B cell (primary cell): ENCODE data around the gene HMOX2. TPM values are rescaled to one million over a fixed set of nuclear protein-coding genes. Genes with fewer than 3 reads are reported as not detected.
A peak's percentile ranks its signal among the peaks of the same experiment; 100 is the strongest.

ENCODE experiments used
- ATAC-seq: fragments of 200-7000 bp; cut with Tn5 transposase; one replicate; pipeline ENCODE4 v1.10.0; 2021; ENCODE audit warnings: low read depth, mild to moderate bottlenecking, moderate number of reproducible peaks, moderate library complexity
- CTCF ChIA-PET: fragments of 350-600 bp; sonication (Branson Sonifier 250); formaldehyde crosslinking; loops from one replicate; lab custom pipeline; 2021; ENCODE audit warnings: antibody characterized with exemption, inconsistent platforms; lab: Charles Lee
- POLR2A ChIA-PET: fragments of 350-600 bp; sonication (Branson Sonifier 250); formaldehyde crosslinking; loops from one replicate; lab custom pipeline; 2021; ENCODE audit warnings: antibody characterized with exemption; lab: Charles Lee
- DNase-seq: peaks from one replicate; pipeline ENCODE4 v3.0.0; 2013
- H2AFZ ChIP-seq: 2 replicates; pipeline ENCODE4 v1.6.1; 2012; ENCODE audit warnings: mild to moderate bottlenecking, low read depth, low read length; ENCODE audit not compliant: insufficient read depth, poor library complexity, severe bottlenecking
- H3K27ac ChIP-seq, 2 donors: 1 replicate in 1 of 2; 2 replicates in 1 of 2; pipeline ENCODE4 v1.5.1; 2012 to 2013; ENCODE audit warnings: low read length in 2 of 2, mild to moderate bottlenecking in 2 of 2, moderate library complexity in 1 of 2
- H3K27me3 ChIP-seq, 4 experiments: fragments of 200-600 bp in 1 of 4; sonication (generic) in 1 of 4; replicated peaks in 1 of 4; 1 replicate in 2 of 4; 2 replicates in 2 of 4; pipeline versions ENCODE4 v1.6.1 to v1.7.0; 2013 to 2016; ENCODE audit warnings: low read length in 3 of 4, mild to moderate bottlenecking in 2 of 4, mixed read lengths in 1 of 4, moderate library complexity in 1 of 4; ENCODE audit not compliant: insufficient read depth in 4 of 4, control insufficient read depth in 3 of 4; ENCODE audit errors: control extremely low read depth in 1 of 4
- H3K36me3 ChIP-seq, 2 experiments: replicated peaks in 1 of 2; 1 replicate in 1 of 2; 2 replicates in 1 of 2; pipeline versions ENCODE4 v1.6.1 to v1.7.1; 2013; ENCODE audit warnings: low read length in 1 of 2; ENCODE audit not compliant: insufficient read depth in 2 of 2, control insufficient read depth in 1 of 2; ENCODE audit errors: control extremely low read depth in 1 of 2, extremely low read depth in 1 of 2
- H3K4me1 ChIP-seq, 2 donors: fragments of 200-600 bp in 1 of 2; sonication (generic) in 1 of 2; 1 replicate in 1 of 2; 2 replicates in 1 of 2; pipeline versions ENCODE4 v1.5.1 to v1.6.1; 2013 to 2017; ENCODE audit warnings: low read length in 2 of 2; ENCODE audit not compliant: control insufficient read depth in 2 of 2, insufficient read depth in 2 of 2
- H3K4me2 ChIP-seq: replicated peaks from 2 replicates; pipeline ENCODE3; 2012; ENCODE audit warnings: mild to moderate bottlenecking, low read depth, low read length; ENCODE audit not compliant: poor library complexity, severe bottlenecking
- H3K4me3 ChIP-seq, 5 experiments: fragments of 200-600 bp in 1 of 5; sonication (generic) in 1 of 5; 1 replicate in 3 of 5; 2 replicates in 2 of 5; pipeline versions ENCODE4 v1.5.1 to v1.7.0; 2011 to 2016; ENCODE audit warnings: low read length in 4 of 5, mild to moderate bottlenecking in 4 of 5, low read depth in 2 of 5, control low read depth in 1 of 5, moderate library complexity in 1 of 5; ENCODE audit not compliant: insufficient read depth in 1 of 5; ENCODE audit errors: control extremely low read depth in 1 of 5, extremely low read depth in 1 of 5
- H3K79me2 ChIP-seq: fragments of 200-600 bp; sonication (generic); one replicate; pipeline ENCODE4 v1.6.0; 2016; ENCODE audit warnings: low read length; ENCODE audit not compliant: control insufficient read depth, insufficient read depth
- H3K9ac ChIP-seq: fragments of 200-600 bp; sonication (generic); 2 replicates; pipeline ENCODE4 v1.6.1; 2017; ENCODE audit warnings: mild to moderate bottlenecking, low read length, moderate library complexity
- H3K9me3 ChIP-seq, 3 donors: one replicate each; pipeline versions ENCODE4 v1.6.1 to v1.7.1; 2013; ENCODE audit warnings: low read length in 2 of 3; ENCODE audit not compliant: control insufficient read depth in 2 of 3, insufficient read depth in 1 of 3; ENCODE audit errors: control extremely low read depth in 1 of 3
- H4K20me1 ChIP-seq: 2 replicates; pipeline ENCODE4 v1.6.0; 2012; ENCODE audit warnings: mild to moderate bottlenecking, low read length; ENCODE audit not compliant: insufficient read depth, control insufficient read depth, poor library complexity, severe bottlenecking
- H3K27ac Mint-ChIP-seq: one replicate; pipeline ENCODE4 v1.8.0; 2021; ENCODE audit warnings: mixed read lengths
- H3K27me3 Mint-ChIP-seq: one replicate; pipeline ENCODE4 v1.8.0; 2021; ENCODE audit warnings: mixed read lengths
- H3K4me1 Mint-ChIP-seq: one replicate; pipeline ENCODE4 v1.8.0; 2021; ENCODE audit warnings: mixed read lengths
- H3K4me3 Mint-ChIP-seq: one replicate; pipeline ENCODE4 v1.8.0; 2021; ENCODE audit warnings: mixed read lengths
- H3K9me3 Mint-ChIP-seq: one replicate; pipeline ENCODE4 v1.8.0; 2022; ENCODE audit warnings: mixed read lengths; ENCODE audit not compliant: insufficient read depth
- EZH2 ChIP-seq: IDR thresholded peaks from 2 replicates; pipeline ENCODE4 v1.6.1; 2012; ENCODE audit warnings: borderline replicate concordance, low read depth, mild to moderate bottlenecking, moderate library complexity, low read length; ENCODE audit not compliant: insufficient read depth, poor library complexity, severe bottlenecking
- WGBS: methylation state at CpG from one replicate; pipeline ENCODE4 v1.1.5; 2013; ENCODE audit warnings: missing lambda C conversion rate; ENCODE audit not compliant: insufficient coverage; 5-methylcytosine and 5-hydroxymethylcytosine counted together
- intact Hi-C: fragments of 100-400 bp; cut with micrococcal nuclease; formaldehyde crosslinking; loops from one replicate; pipeline ENCODE4 v1.10.0; 2022
- polyA plus RNA-seq: library from polyadenylated mRNA; depleted of rRNA; stranded (reverse); fragments of >200 nt; gene quantifications from 2 replicates; pipeline ENCODE4 v1.2.3, GENCODE V29; 2012
- total RNA-seq, 2 donors: library from RNA; stranded (reverse); fragments of 120-200 nt in 1 of 2; gene quantifications; 1 replicate in 1 of 2; 2 replicates in 1 of 2; pipeline versions ENCODE4 v1.2.3 to v1.2.4, GENCODE V29; 2013 to 2022
- TF ChIP-seq, protein P1 (sequence below): fragments of 200-600 bp; IDR thresholded peaks from one replicate; pipeline ENCODE4 v1.8.0; 2022; ENCODE audit warnings: antibody characterized with exemption, mild to moderate bottlenecking

Gene HMOX2
- total and polyA plus RNA-seq, 2 donors (not counting 1 experiment from before 2014, with no cell fraction given) = 36.5 to 39.0 TPM

DNA sequence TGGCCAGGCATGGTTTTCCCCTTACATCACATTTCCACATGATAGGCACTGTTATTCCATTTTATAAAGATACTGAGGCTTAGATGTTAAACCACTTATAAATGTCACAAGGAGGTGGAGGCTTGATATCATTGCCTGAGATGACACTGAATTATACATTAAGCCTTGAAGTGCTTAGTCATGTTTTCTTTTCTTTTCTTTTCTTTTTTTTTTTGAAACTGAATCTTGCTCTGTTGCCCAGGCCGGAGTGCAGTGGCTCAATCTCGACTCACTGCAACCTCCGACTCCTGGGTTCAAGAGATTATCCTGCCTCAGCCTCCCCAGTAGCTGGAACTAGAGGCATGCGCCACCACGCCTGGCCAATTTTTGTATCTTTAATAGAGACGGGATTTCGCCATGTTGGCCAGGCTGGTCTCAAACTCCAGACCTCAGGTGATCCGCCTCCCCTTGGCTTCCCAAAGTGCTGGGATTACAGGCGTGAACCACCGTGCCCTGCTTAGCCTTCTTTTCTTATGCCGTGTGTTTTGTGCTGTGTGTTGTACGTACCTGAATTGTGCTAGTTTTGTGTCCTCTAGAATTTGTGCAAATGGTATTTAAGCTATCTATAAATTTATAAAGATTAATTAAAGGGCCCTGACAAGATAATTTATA lies 49.4 kb upstream of the HMOX2 start:
- Histone ChIP-seq H4K20me1 (peaks cover 3% of the 10 kb centered on the region), H2AFZ (no peak overlapping the region), H3K27ac (peak overlapping the region in 1 of 2 donors; percentile 93), H3K9me3 (no peaks in the 10 kb centered on the region), H3K4me3 (peak overlapping the region in 1 of 5 experiments; percentile 84), H3K4me1 (peaks cover 14 to 20% of the 10 kb centered on the region in 2 donors), H3K4me2 (peak overlapping the region; percentile 81), H3K27me3 (no peaks in the 10 kb centered on the region), H3K36me3 (peaks cover 3 to 9% of the 10 kb centered on the region in 2 experiments), H3K9ac (peak overlapping the region; percentile 94), H3K79me2 (peaks cover 58% of the 10 kb centered on the region)
- CTCF ChIA-PET = interaction anchor here (0.9 kb wide), 1 partner anchor 114 kb away, joined by 5 read pairs; no protein-coding TSS in a partner anchor
- DNase-seq (no peak), ATAC-seq (no peak)
- WGBS = 95% methylated on average over 7 of the region's 12 CpGs
- Mint-ChIP-seq H3K4me1 (peaks cover 25% of the 10 kb centered on the region), H3K27me3 (no peaks in the 10 kb centered on the region), H3K4me3 (peak overlapping the region; percentile 97), H3K9me3 (no peaks in the 10 kb centered on the region), H3K27ac (peak overlapping the region; percentile 100)
- POLR2A ChIA-PET = no interaction called here
- intact Hi-C loops = no loop called here
- no peak for TF ChIP-seq EZH2
- TF ChIP-seq, protein P1, sequence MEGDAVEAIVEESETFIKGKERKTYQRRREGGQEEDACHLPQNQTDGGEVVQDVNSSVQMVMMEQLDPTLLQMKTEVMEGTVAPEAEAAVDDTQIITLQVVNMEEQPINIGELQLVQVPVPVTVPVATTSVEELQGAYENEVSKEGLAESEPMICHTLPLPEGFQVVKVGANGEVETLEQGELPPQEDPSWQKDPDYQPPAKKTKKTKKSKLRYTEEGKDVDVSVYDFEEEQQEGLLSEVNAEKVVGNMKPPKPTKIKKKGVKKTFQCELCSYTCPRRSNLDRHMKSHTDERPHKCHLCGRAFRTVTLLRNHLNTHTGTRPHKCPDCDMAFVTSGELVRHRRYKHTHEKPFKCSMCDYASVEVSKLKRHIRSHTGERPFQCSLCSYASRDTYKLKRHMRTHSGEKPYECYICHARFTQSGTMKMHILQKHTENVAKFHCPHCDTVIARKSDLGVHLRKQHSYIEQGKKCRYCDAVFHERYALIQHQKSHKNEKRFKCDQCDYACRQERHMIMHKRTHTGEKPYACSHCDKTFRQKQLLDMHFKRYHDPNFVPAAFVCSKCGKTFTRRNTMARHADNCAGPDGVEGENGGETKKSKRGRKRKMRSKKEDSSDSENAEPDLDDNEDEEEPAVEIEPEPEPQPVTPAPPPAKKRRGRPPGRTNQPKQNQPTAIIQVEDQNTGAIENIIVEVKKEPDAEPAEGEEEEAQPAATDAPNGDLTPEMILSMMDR = no peak

DNA sequence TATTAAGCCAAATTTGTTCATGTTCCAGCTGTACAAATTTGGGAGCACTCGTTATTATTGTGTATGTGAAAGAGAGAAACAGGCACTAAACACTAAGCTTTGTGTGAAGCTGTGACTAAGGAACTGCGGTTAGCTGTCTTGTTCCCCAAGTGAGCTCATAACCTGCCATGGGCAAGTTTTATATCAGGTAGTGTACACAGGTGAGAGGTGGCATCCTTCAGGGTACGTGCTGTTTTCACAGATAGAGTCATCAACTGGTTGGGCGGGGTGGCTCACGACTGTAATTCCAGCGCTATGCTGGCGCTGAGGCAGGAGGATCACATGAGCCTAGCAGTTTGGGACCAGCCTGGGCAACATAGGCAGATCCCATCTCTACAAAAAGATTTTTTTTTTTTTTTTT lies 47.7 kb upstream of the HMOX2 start:
- no peak for ATAC-seq
- H3K79me2 ChIP-seq = peaks cover 74% of the 10 kb centered on the region

More for the DNA sequence above, 47.7 kb upstream of the HMOX2 start:
- CTCF ChIA-PET = interaction anchor here (0.6 to 1.1 kb wide), 3 partner anchors 24 to 120 kb away, joined by 4 to 5 read pairs (median 4); no protein-coding TSS in a partner anchor
- intact Hi-C loops = no loop called here
- Histone ChIP-seq H3K27me3 (no peaks in the 10 kb centered on the region), H3K36me3 (peaks cover 4 to 15% of the 10 kb centered on the region in 2 experiments), H3K4me2 (no peak overlapping the region), H3K4me1 (peaks cover 14 to 20% of the 10 kb centered on the region in 2 donors), H4K20me1 (peaks cover 3% of the 10 kb centered on the region), H2AFZ (no peak overlapping the region), H3K4me3 (no peak overlapping the region), H3K9ac (no peak overlapping the region), H3K9me3 (no peaks in the 10 kb centered on the region), H3K27ac (no peak overlapping the region)
- no peaks in the 10 kb centered on the region for H3K9me3 Mint-ChIP-seq
- POLR2A ChIA-PET = no interaction called here
- DNase-seq = no peak
- H3K27me3 Mint-ChIP-seq = no peaks in the 10 kb centered on the region
- H3K4me1 Mint-ChIP-seq = peaks cover 25% of the 10 kb centered on the region
- no peak overlapping the region for H3K27ac Mint-ChIP-seq
- no peak overlapping the region for H3K4me3 Mint-ChIP-seq
- 91% methylated on average over 6 of the region's 7 CpGs for WGBS
- TF ChIP-seq EZH2 = no peak
- TF ChIP-seq, protein P1 = no peak
